ENCODE measurements around the gene SLC25A38.

The SLC25A38 gene

GRCh38 chr3:39383045-39383880 is at the start of gene SLC25A38:
Gene SLC25A38 (plus strand): TSS chr3:39383370. CDS start chr3:39383725, 355 bp downstream.
- TF ChIP-seq CTCF (conservative IDR thresholded peaks at IDR 0.05; ENCODE audit: control insufficient read depth, insufficient read depth, low read depth, low read length): peak; percentile 31

GRCh38 chr3:39333607-39334006 is 49.6 kb upstream of the SLC25A38 start:
- TF ChIP-seq CTCF (conservative IDR thresholded peaks at IDR 0.05; ENCODE audit: control insufficient read depth, insufficient read depth, low read depth, low read length): no peak
- H3K4me3 ChIP-seq (ENCODE audit: control insufficient read depth, low read depth, low read length): no peak overlapping the region
- DNase-seq (ENCODE audit: low read depth): no peak

More at GRCh38 chr3:39383045-39383880, at the start of gene SLC25A38:
- DNase-seq (ENCODE audit: low read depth): peak; percentile 85
- H3K4me3 ChIP-seq (ENCODE audit: control insufficient read depth, low read depth, low read length): peak within 1 kb of the TSS; percentile 82

- no peak for TF ChIP-seq CTCF (conservative IDR thresholded peaks at IDR 0.05; ENCODE audit: control insufficient read depth, insufficient read depth, low read depth, low read length)
- no peak overlapping the region for H3K4me3 ChIP-seq (ENCODE audit: control insufficient read depth, low read depth, low read length)
- DNase-seq (ENCODE audit: low read depth): no peak
Observed at GRCh38 chr3:39334205-39334604, 49.0 kb upstream of the SLC25A38 start.

- TF ChIP-seq CTCF (conservative IDR thresholded peaks at IDR 0.05; ENCODE audit: control insufficient read depth, insufficient read depth, low read depth, low read length): no peak
- no peak overlapping the region for H3K4me3 ChIP-seq (ENCODE audit: control insufficient read depth, low read depth, low read length)
- no peak for DNase-seq (ENCODE audit: low read depth)
Observed at GRCh38 chr3:39338201-39338600, 45.0 kb upstream of the SLC25A38 start.

- no peak overlapping the region for H3K4me3 ChIP-seq (ENCODE audit: control insufficient read depth, low read depth, low read length)
- DNase-seq (ENCODE audit: low read depth): no peak
- TF ChIP-seq CTCF (conservative IDR thresholded peaks at IDR 0.05; ENCODE audit: control insufficient read depth, insufficient read depth, low read depth, low read length): no peak
Observed at GRCh38 chr3:39339086-39339485, 44.1 kb upstream of the SLC25A38 start.

GRCh38 chr3:39343076-39343717 is 40.0 kb upstream of the SLC25A38 start:
- DNase-seq (ENCODE audit: low read depth): peak; percentile 2
- no peak for TF ChIP-seq CTCF (conservative IDR thresholded peaks at IDR 0.05; ENCODE audit: control insufficient read depth, insufficient read depth, low read depth, low read length)
- no peak overlapping the region for H3K4me3 ChIP-seq (ENCODE audit: control insufficient read depth, low read depth, low read length)
